IMR-90 (cell line): ENCODE results near the gene GABBR2. TPM values are rescaled to one million over a fixed set of nuclear protein-coding genes. Genes with fewer than 3 reads are reported as not detected.

Experiments
- ATAC-seq: fragments of 200-7000 bp; cut with Tn5 transposase; 2 replicates; pipeline ENCODE4 v1.9.1; 2020; ENCODE audit warnings: low read depth, mild to moderate bottlenecking, moderate library complexity
- BruUV-seq: library from RNA; stranded (reverse); fragments of 400-500 nt; replicated peaks from 2 replicates; lab custom pipeline; 2021; lab: Mats Ljungman, UMichigan
- CTCF ChIA-PET: fragments of 300-600 bp; formaldehyde crosslinking; extraction: SDS; loops from one replicate; lab custom pipeline; 2021; ENCODE audit warnings: antibody characterized with exemption; lab: Yijun Ruan, JAX
- POLR2A ChIA-PET: fragments of 300-600 bp; sonication (Branson Sonifier 250); formaldehyde crosslinking; loops from one replicate; lab custom pipeline; 2022; ENCODE audit warnings: antibody characterized with exemption; ENCODE audit not compliant: unreplicated experiment; lab: Charles Lee
- DNase-seq: peaks from one replicate; pipeline ENCODE4 v3.0.0; 2013
- H2AFZ ChIP-seq: replicated peaks from 2 replicates; pipeline ENCODE3; 2013; ENCODE audit warnings: low read length, mild to moderate bottlenecking; ENCODE audit not compliant: poor library complexity
- H2AK5ac ChIP-seq: 2 replicates; pipeline ENCODE4 v1.6.1; 2013; ENCODE audit warnings: low read depth, low read length, inconsistent platforms
- H2AK9ac ChIP-seq: replicated peaks from 2 replicates; pipeline ENCODE3; 2013; ENCODE audit warnings: mild to moderate bottlenecking, low read depth, low read length, moderate library complexity; ENCODE audit not compliant: poor library complexity
- H2BK120ac ChIP-seq: 2 replicates; pipeline ENCODE4 v1.6.1; 2013; ENCODE audit warnings: low read depth, low read length, inconsistent platforms
- H2BK15ac ChIP-seq: 3 replicates; pipeline ENCODE4 v1.6.1; 2013; ENCODE audit warnings: low read depth, low read length, inconsistent platforms
- H2BK20ac ChIP-seq: 2 replicates; pipeline ENCODE4 v1.6.1; 2013; ENCODE audit warnings: low read depth, mild to moderate bottlenecking, inconsistent platforms, low read length, moderate library complexity
- H2BK5ac ChIP-seq: 2 replicates; pipeline ENCODE4 v1.6.1; 2013; ENCODE audit warnings: mild to moderate bottlenecking, low read depth, low read length, inconsistent platforms; ENCODE audit not compliant: poor library complexity, severe bottlenecking
- H3K14ac ChIP-seq: replicated peaks from 2 replicates; pipeline ENCODE4 v1.6.1; 2013; ENCODE audit warnings: low read depth, low read length, inconsistent platforms
- H3K18ac ChIP-seq: 2 replicates; pipeline ENCODE4 v1.6.1; 2013; ENCODE audit warnings: low read depth, low read length, control low read depth
- H3K23ac ChIP-seq: 2 replicates; pipeline ENCODE4 v1.6.1; 2013; ENCODE audit warnings: low read depth, low read length, inconsistent platforms
- H3K27ac ChIP-seq: 2 replicates; pipeline ENCODE4 v1.5.1; 2013; ENCODE audit warnings: mild to moderate bottlenecking, control low read depth, low read length; ENCODE audit not compliant: insufficient read depth
- H3K27me3 ChIP-seq: 2 replicates; pipeline ENCODE4 v1.6.1; 2013; ENCODE audit warnings: low read length; ENCODE audit not compliant: control insufficient read depth, insufficient read depth
- H3K36me3 ChIP-seq: 2 replicates; pipeline ENCODE4 v1.6.1; 2013; ENCODE audit warnings: low read length, mixed read lengths; ENCODE audit not compliant: control insufficient read depth, insufficient read depth
- H3K4ac ChIP-seq: 2 replicates; pipeline ENCODE4 v1.6.1; 2013; ENCODE audit warnings: low read depth, low read length, inconsistent platforms
- H3K4me1 ChIP-seq: 2 replicates; pipeline ENCODE4 v1.6.1; 2013; ENCODE audit warnings: low read length, mixed read lengths; ENCODE audit not compliant: control insufficient read depth, insufficient read depth
- H3K4me2 ChIP-seq: 2 replicates; pipeline ENCODE4 v1.6.1; 2013; ENCODE audit warnings: low read depth, mild to moderate bottlenecking, control low read depth, low read length, moderate library complexity
- H3K4me3 ChIP-seq: 2 replicates; pipeline ENCODE4 v1.5.1; 2013; ENCODE audit warnings: low read depth, mild to moderate bottlenecking, control low read depth, low read length, moderate library complexity; ENCODE audit not compliant: insufficient read depth
- H3K56ac ChIP-seq: 2 replicates; pipeline ENCODE4 v1.6.1; 2013; ENCODE audit warnings: low read length, inconsistent platforms; ENCODE audit not compliant: insufficient read depth; ENCODE audit errors: extremely low read depth
- H3K79me1 ChIP-seq, 2 experiments: 2 replicates each; pipeline ENCODE4 v1.6.1; 2013; ENCODE audit warnings: low read length in 2 of 2, inconsistent platforms in 1 of 2, low read depth in 1 of 2
- H3K9ac ChIP-seq: 2 replicates; pipeline ENCODE4 v1.6.1; 2013; ENCODE audit warnings: low read depth, low read length, control low read depth
- H3K9me1 ChIP-seq: 2 replicates; pipeline ENCODE4 v1.6.1; 2013; ENCODE audit warnings: low read length, inconsistent platforms; ENCODE audit not compliant: insufficient read depth
- H3K9me3 ChIP-seq: 2 replicates; pipeline ENCODE4 v1.6.1; 2013; ENCODE audit warnings: low read length; ENCODE audit not compliant: control insufficient read depth, insufficient read depth
- H4K20me1 ChIP-seq: 2 replicates; pipeline ENCODE4 v1.6.1; 2013; ENCODE audit warnings: low read length, inconsistent platforms; ENCODE audit not compliant: insufficient read depth
- H4K5ac ChIP-seq: 2 replicates; pipeline ENCODE4 v1.6.1; 2013; ENCODE audit warnings: mild to moderate bottlenecking, low read depth, low read length, control low read depth
- H4K8ac ChIP-seq, 2 experiments: 2 replicates each; pipeline ENCODE4 v1.6.1; 2013; ENCODE audit warnings: low read depth in 2 of 2, low read length in 2 of 2, control low read depth in 1 of 2, inconsistent platforms in 1 of 2
- H4K91ac ChIP-seq: 2 replicates; pipeline ENCODE4 v1.6.1; 2013; ENCODE audit warnings: low read depth, low read length, inconsistent platforms; ENCODE audit not compliant: insufficient read depth
- BHLHE40 ChIP-seq: fragments of 150-350 bp; IDR thresholded peaks from 2 replicates; pipeline ENCODE4 v1.6.1; 2016; ENCODE audit warnings: mild to moderate bottlenecking, low read depth, low read length
- CEBPB ChIP-seq: IDR thresholded peaks from 2 replicates; pipeline ENCODE4 v1.6.1; 2012; ENCODE audit warnings: low read depth, low read length, improper control_type of control experiment
- CHD1 ChIP-seq: IDR thresholded peaks from 2 replicates; pipeline ENCODE4 v1.6.1; 2012; ENCODE audit warnings: low read depth, low read length, improper control_type of control experiment
- ELK1 ChIP-seq: fragments of 150-350 bp; IDR thresholded peaks from 2 replicates; pipeline ENCODE4 v1.6.1; 2016; ENCODE audit warnings: low read depth, mild to moderate bottlenecking, low read length, moderate library complexity, borderline replicate concordance
- FOS ChIP-seq: fragments of 150-350 bp; IDR thresholded peaks from 2 replicates; pipeline ENCODE4 v1.6.1; 2016; ENCODE audit warnings: low read depth, low read length
- MAFK ChIP-seq: IDR thresholded peaks from 2 replicates; pipeline ENCODE4 v1.6.1; 2012; ENCODE audit warnings: low read depth, low read length, improper control_type of control experiment
- MAZ ChIP-seq: IDR thresholded peaks from 2 replicates; pipeline ENCODE4 v1.6.1; 2012; ENCODE audit warnings: low read depth, mild to moderate bottlenecking, low read length, improper control_type of control experiment, moderate library complexity, borderline replicate concordance
- MXI1 ChIP-seq: IDR thresholded peaks from 2 replicates; pipeline ENCODE4 v1.6.1; 2012; ENCODE audit warnings: low read depth, mild to moderate bottlenecking, low read length, moderate library complexity, borderline replicate concordance
- NFE2L2 ChIP-seq: fragments of 150-350 bp; IDR thresholded peaks from 2 replicates; pipeline ENCODE4 v1.6.1; 2016; ENCODE audit warnings: low read depth, mild to moderate bottlenecking, low read length
- POLR2A ChIP-seq: IDR thresholded peaks from 2 replicates; pipeline ENCODE4 v1.6.1; 2012; ENCODE audit warnings: mild to moderate bottlenecking, low read depth, low read length
- RAD21 ChIP-seq: IDR thresholded peaks from 2 replicates; pipeline ENCODE4 v1.6.1; 2012; ENCODE audit warnings: low read length, improper control_type of control experiment
- RCOR1 ChIP-seq: IDR thresholded peaks from 2 replicates; pipeline ENCODE4 v1.6.1; 2012; ENCODE audit warnings: mild to moderate bottlenecking, low read length, improper control_type of control experiment; ENCODE audit not compliant: insufficient replicate concordance
- RFX5 ChIP-seq: IDR thresholded peaks from 2 replicates; pipeline ENCODE4 v1.8.0; 2012; ENCODE audit warnings: low read depth, mild to moderate bottlenecking, low read length, moderate library complexity
- SMC3 ChIP-seq: fragments of 150-350 bp; IDR thresholded peaks from 2 replicates; pipeline ENCODE4 v1.6.1; 2016; ENCODE audit warnings: low read depth, mild to moderate bottlenecking, antibody characterized with exemption, low read length, moderate library complexity
- USF2 ChIP-seq: fragments of 150-350 bp; IDR thresholded peaks from 2 replicates; pipeline ENCODE4 v1.6.1; 2017; ENCODE audit warnings: mild to moderate bottlenecking, antibody characterized with exemption, low read length, low read depth
- WGBS, 2 experiments: methylation state at CpG; one replicate each; pipeline versions ENCODE4 v1.1.5 to v1.1.7; 2013; ENCODE audit warnings: missing lambda C conversion rate in 2 of 2; ENCODE audit not compliant: insufficient read length in 1 of 2; ENCODE audit errors: extremely low coverage in 2 of 2; 5-methylcytosine and 5-hydroxymethylcytosine counted together
- dilution Hi-C: fragments of 300-500 bp; cut with HindIII; formaldehyde crosslinking; loops from one replicate; pipeline ENCODE4 v1.14.3; 2018; ENCODE audit warnings: low sequenced_read_pairs; ENCODE audit not compliant: unreplicated experiment
- in situ Hi-C: fragments of 300-500 bp; cut with MboI; formaldehyde crosslinking; loops from 3 replicates; pipeline ENCODE4 v1.14.3; 2019; ENCODE audit warnings: low sequenced_read_pairs, inconsistent platforms, mixed read lengths
- intact Hi-C: fragments of 100-400 bp; cut with micrococcal nuclease; formaldehyde crosslinking; loops from 2 replicates; pipeline ENCODE4 v1.10.0; 2022
- polyA plus RNA-seq, 3 experiments: library from polyadenylated mRNA; depleted of rRNA; stranded (reverse); fragments of >200 nt; gene quantifications; 2 replicates each; pipeline ENCODE4 v1.2.3, GENCODE V29; 2012; ENCODE audit warnings: low replicate concordance in 1 of 3
- total RNA-seq: library from RNA; depleted of rRNA; stranded (reverse); fragments of >200 nt; gene quantifications from 2 replicates; pipeline ENCODE4 v1.2.3, GENCODE V29; 2012
- TF ChIP-seq, protein P1 (sequence below): conservative IDR thresholded peaks from 2 replicates; pipeline ENCODE4 v1.5.1; 2012; ENCODE audit warnings: mild to moderate bottlenecking, low read depth, low read length, improper control_type of control experiment

The GABBR2 gene
- total and polyA plus RNA-seq, 2 of the 4 experiments (the other 2 are of a cell fraction), result 14.2 to 20.3 TPM

GRCh38 chr9:98570055-98570454 is 138.7 kb downstream of the GABBR2 start:
- in situ Hi-C loops (no loop called here), dilution Hi-C loops (no loop called here), intact Hi-C loops (loop anchor here (10.0 kb wide), 1 partner anchor 135 kb away; the partner anchor contains the start of gene GABBR2)
- H2BK15ac ChIP-seq, result no peak overlapping the region
- ChIA-PET POLR2A (no interaction called here), CTCF (no interaction called here)
- no peak overlapping the region for H3K27ac ChIP-seq
- WGBS, 2 experiments, result 100% methylated on average over 1 of the region's 9 CpGs; no CpG with 5 or more reads in 1 of the 2 experiments
- H2AK9ac ChIP-seq, result no peak overlapping the region
- no peak overlapping the region for H4K5ac ChIP-seq
- H3K79me1 ChIP-seq, result peaks cover 0 to 9% of the 10 kb centered on the region in 2 experiments; a peak in 1 of 4 replicates
- H3K14ac ChIP-seq, result no peak overlapping the region
- H4K20me1 ChIP-seq, result no peaks in the 10 kb centered on the region
- no peak overlapping the region for H3K23ac ChIP-seq
- H2BK5ac ChIP-seq, result no peak overlapping the region
- no peak overlapping the region for H2AFZ ChIP-seq
- no peaks in the 10 kb centered on the region for H3K9me3 ChIP-seq
- no peak overlapping the region for H3K18ac ChIP-seq
- no peak for DNase-seq
- no peak overlapping the region for H4K91ac ChIP-seq
- H2BK20ac ChIP-seq, result no peak overlapping the region
- H3K4me3 ChIP-seq, result no peak overlapping the region
- H3K56ac ChIP-seq, result no peak overlapping the region
- H3K36me3 ChIP-seq, result no peaks in the 10 kb centered on the region
- no peak overlapping the region for H3K4ac ChIP-seq
- H3K4me2 ChIP-seq, result no peak overlapping the region
- H3K9me1 ChIP-seq, result peaks cover 1% of the 10 kb centered on the region
- BruUV-seq, result no TSS peak
- ATAC-seq, result no peak
- no peak overlapping the region for H4K8ac ChIP-seq
- H2AK5ac ChIP-seq, result no peak overlapping the region
- H3K9ac ChIP-seq, result no peak overlapping the region
- no peak overlapping the region for H2BK120ac ChIP-seq
- TF ChIP-seq CHD1 (no peak), USF2 (no peak), POLR2A (no peak), FOS (no peak), BHLHE40 (no peak), SMC3 (no peak), RAD21 (no peak), MAFK (no peak), ELK1 (no peak), MAZ (no peak), RFX5 (no peak), MXI1 (no peak), CEBPB (no peak), RCOR1 (no peak), NFE2L2 (no peak)
- TF ChIP-seq, protein P1, sequence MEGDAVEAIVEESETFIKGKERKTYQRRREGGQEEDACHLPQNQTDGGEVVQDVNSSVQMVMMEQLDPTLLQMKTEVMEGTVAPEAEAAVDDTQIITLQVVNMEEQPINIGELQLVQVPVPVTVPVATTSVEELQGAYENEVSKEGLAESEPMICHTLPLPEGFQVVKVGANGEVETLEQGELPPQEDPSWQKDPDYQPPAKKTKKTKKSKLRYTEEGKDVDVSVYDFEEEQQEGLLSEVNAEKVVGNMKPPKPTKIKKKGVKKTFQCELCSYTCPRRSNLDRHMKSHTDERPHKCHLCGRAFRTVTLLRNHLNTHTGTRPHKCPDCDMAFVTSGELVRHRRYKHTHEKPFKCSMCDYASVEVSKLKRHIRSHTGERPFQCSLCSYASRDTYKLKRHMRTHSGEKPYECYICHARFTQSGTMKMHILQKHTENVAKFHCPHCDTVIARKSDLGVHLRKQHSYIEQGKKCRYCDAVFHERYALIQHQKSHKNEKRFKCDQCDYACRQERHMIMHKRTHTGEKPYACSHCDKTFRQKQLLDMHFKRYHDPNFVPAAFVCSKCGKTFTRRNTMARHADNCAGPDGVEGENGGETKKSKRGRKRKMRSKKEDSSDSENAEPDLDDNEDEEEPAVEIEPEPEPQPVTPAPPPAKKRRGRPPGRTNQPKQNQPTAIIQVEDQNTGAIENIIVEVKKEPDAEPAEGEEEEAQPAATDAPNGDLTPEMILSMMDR, result no peak
- no peaks in the 10 kb centered on the region; the same call in 1 of the 2 replicates for H3K27me3 ChIP-seq
- H3K4me1 ChIP-seq, result peaks cover 4% of the 10 kb centered on the region
